Parathyroid adenoma (tissue), 2 donors: ENCODE data around the gene NGEF.

ENCODE experiments used
- H2AFZ ChIP-seq: fragments of 300-600 bp; sonication (generic); one replicate; pipeline ENCODE4 v1.7.0; 2017; ENCODE audit warnings: antibody characterized with exemption, mild to moderate bottlenecking
- H3K27ac ChIP-seq: fragments of 300-600 bp; sonication (generic); one replicate; pipeline ENCODE4 v1.7.0; 2017
- H3K27me3 ChIP-seq: fragments of 300-600 bp; sonication (generic); one replicate; pipeline ENCODE4 v1.7.0; 2017; ENCODE audit warnings: low read length; ENCODE audit not compliant: control insufficient read depth, insufficient read depth
- H3K36me3 ChIP-seq: fragments of 300-600 bp; sonication (generic); one replicate; pipeline ENCODE4 v1.7.0; 2017; ENCODE audit warnings: low read length; ENCODE audit not compliant: control insufficient read depth, insufficient read depth
- H3K4me1 ChIP-seq: fragments of 300-600 bp; sonication (generic); one replicate; pipeline ENCODE4 v1.7.0; 2017; ENCODE audit warnings: control low read depth
- H3K4me2 ChIP-seq: fragments of 300-600 bp; sonication (generic); one replicate; pipeline ENCODE4 v1.7.0; 2017; ENCODE audit warnings: low read length
- H3K4me3 ChIP-seq: fragments of 300-600 bp; sonication (generic); one replicate; pipeline ENCODE4 v1.7.0; 2017; ENCODE audit warnings: low read depth, low read length
- H3K79me2 ChIP-seq: fragments of 300-600 bp; sonication (generic); one replicate; pipeline ENCODE4 v1.7.0; 2017; ENCODE audit warnings: control low read depth
- H3K9ac ChIP-seq: fragments of 300-600 bp; sonication (generic); one replicate; pipeline ENCODE4 v1.7.0; 2017; ENCODE audit warnings: mild to moderate bottlenecking
- H3K9me3 ChIP-seq: fragments of 300-600 bp; sonication (generic); one replicate; pipeline ENCODE4 v1.7.0; 2017; ENCODE audit warnings: low read length; ENCODE audit not compliant: control insufficient read depth
- TF ChIP-seq, protein P1 (sequence below): fragments of 300-600 bp; sonication (generic); IDR thresholded peaks from one replicate; pipeline ENCODE4 v1.7.0; 2017; ENCODE audit warnings: antibody characterized with exemption, mild to moderate bottlenecking
- donor health status: primary hyperparathyroidism.

Gene NGEF

GRCh38 chr2:233007739-233008138 is 5.3 kb downstream of the NGEF start:
- TF ChIP-seq, protein P1, sequence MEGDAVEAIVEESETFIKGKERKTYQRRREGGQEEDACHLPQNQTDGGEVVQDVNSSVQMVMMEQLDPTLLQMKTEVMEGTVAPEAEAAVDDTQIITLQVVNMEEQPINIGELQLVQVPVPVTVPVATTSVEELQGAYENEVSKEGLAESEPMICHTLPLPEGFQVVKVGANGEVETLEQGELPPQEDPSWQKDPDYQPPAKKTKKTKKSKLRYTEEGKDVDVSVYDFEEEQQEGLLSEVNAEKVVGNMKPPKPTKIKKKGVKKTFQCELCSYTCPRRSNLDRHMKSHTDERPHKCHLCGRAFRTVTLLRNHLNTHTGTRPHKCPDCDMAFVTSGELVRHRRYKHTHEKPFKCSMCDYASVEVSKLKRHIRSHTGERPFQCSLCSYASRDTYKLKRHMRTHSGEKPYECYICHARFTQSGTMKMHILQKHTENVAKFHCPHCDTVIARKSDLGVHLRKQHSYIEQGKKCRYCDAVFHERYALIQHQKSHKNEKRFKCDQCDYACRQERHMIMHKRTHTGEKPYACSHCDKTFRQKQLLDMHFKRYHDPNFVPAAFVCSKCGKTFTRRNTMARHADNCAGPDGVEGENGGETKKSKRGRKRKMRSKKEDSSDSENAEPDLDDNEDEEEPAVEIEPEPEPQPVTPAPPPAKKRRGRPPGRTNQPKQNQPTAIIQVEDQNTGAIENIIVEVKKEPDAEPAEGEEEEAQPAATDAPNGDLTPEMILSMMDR = no peak
- no peak overlapping the region for H2AFZ ChIP-seq
- H3K27me3 ChIP-seq = no peaks in the 10 kb centered on the region
- H3K9ac ChIP-seq = no peak overlapping the region
- H3K27ac ChIP-seq = no peak overlapping the region
- H3K4me1 ChIP-seq = no peaks in the 10 kb centered on the region
- H3K9me3 ChIP-seq = no peaks in the 10 kb centered on the region
- no peak overlapping the region for H3K4me3 ChIP-seq
- H3K79me2 ChIP-seq = no peaks in the 10 kb centered on the region
- no peaks in the 10 kb centered on the region for H3K36me3 ChIP-seq
- no peak overlapping the region for H3K4me2 ChIP-seq

- Histone ChIP-seq H3K4me3 (no peak overlapping the region), H3K27me3 (no peaks in the 10 kb centered on the region), H3K4me2 (no peak overlapping the region), H3K79me2 (no peaks in the 10 kb centered on the region), H2AFZ (no peak overlapping the region), H3K4me1 (no peaks in the 10 kb centered on the region), H3K36me3 (no peaks in the 10 kb centered on the region), H3K27ac (no peak overlapping the region), H3K9me3 (no peaks in the 10 kb centered on the region), H3K9ac (no peak overlapping the region)
- TF ChIP-seq, protein P1 = no peak
Measured at GRCh38 chr2:233007270-233007669, 5.8 kb downstream of the NGEF start.

DNA sequence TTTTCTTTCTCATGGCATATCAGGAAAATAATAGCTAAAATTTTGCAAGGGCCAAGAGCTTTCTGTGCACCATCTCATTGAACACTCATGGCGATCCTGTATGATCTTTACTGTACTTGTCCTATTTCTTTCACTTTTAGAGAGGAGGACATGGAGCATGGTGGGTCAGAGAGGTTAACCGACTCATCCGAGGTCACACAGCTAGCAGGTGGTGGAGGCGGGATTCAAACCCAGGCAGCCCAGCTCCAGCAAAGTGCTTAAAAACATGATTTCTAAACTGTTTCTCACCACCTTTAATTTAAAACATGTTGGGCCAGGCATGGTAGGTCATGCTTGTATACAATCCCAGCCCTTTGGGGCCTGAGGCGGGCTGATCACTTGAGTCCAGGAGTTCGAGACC is 6.4 kb downstream of the NGEF start:
- H3K27ac ChIP-seq = no peak overlapping the region
- H3K79me2 ChIP-seq = no peaks in the 10 kb centered on the region
- no peaks in the 10 kb centered on the region for H3K4me1 ChIP-seq
- TF ChIP-seq, protein P1 = no peak
- no peak overlapping the region for H3K4me3 ChIP-seq
- no peaks in the 10 kb centered on the region for H3K9me3 ChIP-seq
- no peak overlapping the region for H3K4me2 ChIP-seq
- no peak overlapping the region for H3K9ac ChIP-seq
- H3K36me3 ChIP-seq = no peaks in the 10 kb centered on the region
- no peaks in the 10 kb centered on the region for H3K27me3 ChIP-seq
- H2AFZ ChIP-seq = no peak overlapping the region

- Histone ChIP-seq H3K4me1 (no peaks in the 10 kb centered on the region), H3K27me3 (no peaks in the 10 kb centered on the region), H3K36me3 (no peaks in the 10 kb centered on the region), H3K4me3 (no peak overlapping the region), H3K27ac (no peak overlapping the region), H3K79me2 (no peaks in the 10 kb centered on the region), H3K9me3 (no peaks in the 10 kb centered on the region), H2AFZ (no peak overlapping the region), H3K9ac (no peak overlapping the region), H3K4me2 (no peak overlapping the region)
- TF ChIP-seq, protein P1 = no peak
Measured at GRCh38 chr2:233005096-233005495, 8.0 kb downstream of the NGEF start.

- Histone ChIP-seq H3K9ac (no peak overlapping the region), H3K4me2 (no peak overlapping the region), H3K27ac (no peak overlapping the region), H3K79me2 (no peaks in the 10 kb centered on the region), H3K4me1 (no peaks in the 10 kb centered on the region), H2AFZ (no peak overlapping the region), H3K27me3 (no peaks in the 10 kb centered on the region), H3K36me3 (no peaks in the 10 kb centered on the region), H3K9me3 (no peaks in the 10 kb centered on the region), H3K4me3 (no peak overlapping the region)
- TF ChIP-seq, protein P1 = no peak
Measured at GRCh38 chr2:233003658-233004555, 9.1 kb downstream of the NGEF start.
